Measurements from ENCODE around the gene BOD1L1.
A peak's percentile ranks its signal among the peaks of the same experiment; 100 is the strongest.

The BOD1L1 gene

DNA sequence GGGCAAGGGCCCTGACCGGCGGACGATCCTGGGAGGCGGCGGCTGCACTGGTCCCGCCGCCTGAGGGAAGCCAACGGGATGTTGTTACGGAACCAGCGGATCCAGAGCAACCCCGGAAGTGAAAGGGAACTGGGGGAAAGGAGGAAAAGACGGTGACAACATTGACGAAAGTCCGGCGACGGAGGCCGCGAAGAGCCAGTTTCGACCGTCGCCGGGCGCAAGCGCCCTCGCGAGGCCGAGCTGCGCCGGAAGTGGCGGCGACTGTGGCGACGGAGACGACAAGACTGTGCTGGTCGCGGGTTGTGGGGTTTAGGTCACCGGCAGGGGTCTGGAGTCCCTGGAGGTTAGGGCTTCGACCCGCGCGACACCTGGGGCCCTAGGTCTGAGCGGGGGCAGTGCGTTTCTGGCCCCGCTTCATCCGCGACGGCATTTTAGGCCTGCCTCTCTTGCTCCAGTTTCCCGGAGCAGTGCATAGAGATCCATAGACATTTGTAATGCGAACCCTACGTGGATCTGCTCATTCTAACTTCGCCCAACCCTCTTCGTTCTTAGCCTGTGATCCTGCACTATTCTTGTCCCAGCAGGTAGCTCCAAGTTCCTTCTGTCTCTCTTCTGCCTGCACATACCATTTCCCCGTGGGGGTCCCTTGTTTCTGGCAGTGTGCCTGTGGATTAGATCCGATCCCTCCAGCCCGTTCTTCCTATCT, at the start of gene BOD1L1:
TSS of gene BOD1L1 (minus strand) at position 120 of the 706 bp plus-strand sequence. CDS start 138 bp downstream, outside the sequence.
- Histone ChIP-seq H3K27ac (ENCODE audit: extremely low read depth, low read depth, low read length) (peak within 1 kb of the TSS; percentile 45), H3K36me3 (ENCODE audit: control insufficient read depth in 2 of 2, insufficient read depth in 1 of 2, low read length in 2 of 2) (no peaks in the 10 kb centered on the region), H3K4me1 (ENCODE audit: control insufficient read depth, insufficient read depth, low read length) (no peaks in the 10 kb centered on the region), H3K4me3 (ENCODE audit: low read depth, low read length) (peak within 1 kb of the TSS; percentile 88), H3K9me3 (ENCODE audit: control insufficient read depth, insufficient read depth, low read depth, low read length) (no peaks in the 10 kb centered on the region)
- ChIA-PET POLR2A (interaction anchor here (1.3 to 1.6 kb wide), 3 partner anchors 13 to 26 kb away, joined by 4 to 14 read pairs (median 5); no protein-coding TSS in a partner anchor), CTCF (interaction anchor here (0.8 kb wide), 1 partner anchor 27 kb away, joined by 4 read pairs; no protein-coding TSS in a partner anchor)
- TF ChIP-seq ZNF692 (tag by site-specific recombination; IDR thresholded peaks at IDR 0.05): peak; percentile 56; the same call in 1 of the 2 replicates
- TF ChIP-seq BCL11A (tag by site-specific recombination; IDR thresholded peaks at IDR 0.05; ENCODE audit: low read depth): no peak
- TF ChIP-seq ZBTB48 (tag by site-specific recombination; IDR thresholded peaks at IDR 0.05): peak; percentile 77
- no peak for TF ChIP-seq ZBTB1 (tag by site-specific recombination; IDR thresholded peaks at IDR 0.05)
- TF ChIP-seq, protein P1, sequence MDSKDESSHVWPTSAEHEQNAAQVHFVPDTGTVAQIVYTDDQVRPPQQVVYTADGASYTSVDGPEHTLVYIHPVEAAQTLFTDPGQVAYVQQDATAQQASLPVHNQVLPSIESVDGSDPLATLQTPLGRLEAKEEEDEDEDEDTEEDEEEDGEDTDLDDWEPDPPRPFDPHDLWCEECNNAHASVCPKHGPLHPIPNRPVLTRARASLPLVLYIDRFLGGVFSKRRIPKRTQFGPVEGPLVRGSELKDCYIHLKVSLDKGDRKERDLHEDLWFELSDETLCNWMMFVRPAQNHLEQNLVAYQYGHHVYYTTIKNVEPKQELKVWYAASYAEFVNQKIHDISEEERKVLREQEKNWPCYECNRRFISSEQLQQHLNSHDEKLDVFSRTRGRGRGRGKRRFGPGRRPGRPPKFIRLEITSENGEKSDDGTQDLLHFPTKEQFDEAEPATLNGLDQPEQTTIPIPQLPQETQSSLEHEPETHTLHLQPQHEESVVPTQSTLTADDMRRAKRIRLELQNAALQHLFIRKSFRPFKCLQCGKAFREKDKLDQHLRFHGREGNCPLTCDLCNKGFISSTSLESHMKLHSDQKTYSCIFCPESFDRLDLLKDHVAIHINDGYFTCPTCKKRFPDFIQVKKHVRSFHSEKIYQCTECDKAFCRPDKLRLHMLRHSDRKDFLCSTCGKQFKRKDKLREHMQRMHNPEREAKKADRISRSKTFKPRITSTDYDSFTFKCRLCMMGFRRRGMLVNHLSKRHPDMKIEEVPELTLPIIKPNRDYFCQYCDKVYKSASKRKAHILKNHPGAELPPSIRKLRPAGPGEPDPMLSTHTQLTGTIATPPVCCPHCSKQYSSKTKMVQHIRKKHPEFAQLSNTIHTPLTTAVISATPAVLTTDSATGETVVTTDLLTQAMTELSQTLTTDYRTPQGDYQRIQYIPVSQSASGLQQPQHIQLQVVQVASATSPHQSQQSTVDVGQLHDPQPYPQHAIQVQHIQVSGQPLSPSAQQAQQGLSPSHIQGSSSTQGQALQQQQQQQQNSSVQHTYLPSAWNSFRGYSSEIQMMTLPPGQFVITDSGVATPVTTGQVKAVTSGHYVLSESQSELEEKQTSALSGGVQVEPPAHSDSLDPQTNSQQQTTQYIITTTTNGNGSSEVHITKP (tag by site-specific recombination; IDR thresholded peaks at IDR 0.05): peak; percentile 73
- TF ChIP-seq, protein P2, sequence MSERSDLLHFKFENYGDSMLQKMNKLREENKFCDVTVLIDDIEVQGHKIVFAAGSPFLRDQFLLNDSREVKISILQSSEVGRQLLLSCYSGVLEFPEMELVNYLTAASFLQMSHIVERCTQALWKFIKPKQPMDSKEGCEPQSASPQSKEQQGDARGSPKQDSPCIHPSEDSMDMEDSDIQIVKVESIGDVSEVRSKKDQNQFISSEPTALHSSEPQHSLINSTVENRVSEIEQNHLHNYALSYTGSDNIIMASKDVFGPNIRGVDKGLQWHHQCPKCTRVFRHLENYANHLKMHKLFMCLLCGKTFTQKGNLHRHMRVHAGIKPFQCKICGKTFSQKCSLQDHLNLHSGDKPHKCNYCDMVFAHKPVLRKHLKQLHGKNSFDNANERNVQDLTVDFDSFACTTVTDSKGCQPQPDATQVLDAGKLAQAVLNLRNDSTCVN (tag by site-specific recombination; optimal IDR thresholded peaks at IDR 0.05): peak; percentile 73
- TF ChIP-seq ZNF169 (tag by site-specific recombination; IDR thresholded peaks at IDR 0.05): no peak
- peak; percentile 53 for TF ChIP-seq ZNF843 (tag by site-specific recombination; IDR thresholded peaks at IDR 0.05)
- 0 out of 2 replicates have a peak, but pooled peaks have one; percentile 31 for TF ChIP-seq OVOL3 (tag by site-specific recombination; IDR thresholded peaks at IDR 0.05)
- TF ChIP-seq ZNF19 (tag by site-specific recombination; IDR thresholded peaks at IDR 0.05; ENCODE audit: low read depth): no peak
- peak; percentile 24; the same call in 1 of the 2 replicates for TF ChIP-seq IKZF3 (tag by site-specific recombination; IDR thresholded peaks at IDR 0.05)
- no peak for TF ChIP-seq ZFP3 (tag by site-specific recombination; IDR thresholded peaks at IDR 0.05; ENCODE audit: low read depth)
- TF ChIP-seq ZIC2 (tag by site-specific recombination; IDR thresholded peaks at IDR 0.05): peak; percentile 43
- TF ChIP-seq ZNF2 (tag by site-specific recombination; IDR thresholded peaks at IDR 0.05): peak; percentile 81
- TF ChIP-seq, protein P3, sequence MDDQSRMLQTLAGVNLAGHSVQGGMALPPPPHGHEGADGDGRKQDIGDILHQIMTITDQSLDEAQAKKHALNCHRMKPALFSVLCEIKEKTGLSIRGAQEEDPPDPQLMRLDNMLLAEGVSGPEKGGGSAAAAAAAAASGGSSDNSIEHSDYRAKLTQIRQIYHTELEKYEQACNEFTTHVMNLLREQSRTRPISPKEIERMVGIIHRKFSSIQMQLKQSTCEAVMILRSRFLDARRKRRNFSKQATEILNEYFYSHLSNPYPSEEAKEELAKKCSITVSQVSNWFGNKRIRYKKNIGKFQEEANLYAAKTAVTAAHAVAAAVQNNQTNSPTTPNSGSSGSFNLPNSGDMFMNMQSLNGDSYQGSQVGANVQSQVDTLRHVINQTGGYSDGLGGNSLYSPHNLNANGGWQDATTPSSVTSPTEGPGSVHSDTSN (CRISPR knock-in tag; IDR thresholded peaks at IDR 0.05): no peak
- peak; percentile 99 for TF ChIP-seq ZNF121 (tag by site-specific recombination; IDR thresholded peaks at IDR 0.05)
- TF ChIP-seq WT1 (tag by site-specific recombination; IDR thresholded peaks at IDR 0.05): peak; percentile 11; the same call in 1 of the 2 replicates
- TF ChIP-seq ZNF391 (tag by site-specific recombination; IDR thresholded peaks at IDR 0.05; ENCODE audit: borderline replicate concordance, low read depth): peak; percentile 33; the same call in 1 of the 2 replicates
- peak; percentile 90 for TF ChIP-seq ZXDB (tag by site-specific recombination; IDR thresholded peaks at IDR 0.05)
- TF ChIP-seq CTCF (tag by site-specific recombination; IDR thresholded peaks at IDR 0.05): peak; percentile 93
- TF ChIP-seq PRDM1 (tag by site-specific recombination; IDR thresholded peaks at IDR 0.05): peak; percentile 98
- TF ChIP-seq ZNF133 (tag by site-specific recombination; IDR thresholded peaks at IDR 0.05): no peak
- TF ChIP-seq PATZ1 (tag by site-specific recombination; IDR thresholded peaks at IDR 0.05): 0 out of 2 replicates have a peak, but pooled peaks have one; percentile 14
- TF ChIP-seq ATF2 (tag by site-specific recombination; IDR thresholded peaks at IDR 0.05; ENCODE audit: low read depth): peak; percentile 78
